ENCODE results near the gene OCEL1. TPM values are rescaled to one million over a fixed set of nuclear protein-coding genes. Genes with fewer than 3 reads are reported as not detected.

Gene OCEL1
- total and polyA plus RNA-seq, 2 donors (not counting 1 experiment from before 2014, with no cell fraction given) = 4.6 to 8.8 TPM

DNA sequence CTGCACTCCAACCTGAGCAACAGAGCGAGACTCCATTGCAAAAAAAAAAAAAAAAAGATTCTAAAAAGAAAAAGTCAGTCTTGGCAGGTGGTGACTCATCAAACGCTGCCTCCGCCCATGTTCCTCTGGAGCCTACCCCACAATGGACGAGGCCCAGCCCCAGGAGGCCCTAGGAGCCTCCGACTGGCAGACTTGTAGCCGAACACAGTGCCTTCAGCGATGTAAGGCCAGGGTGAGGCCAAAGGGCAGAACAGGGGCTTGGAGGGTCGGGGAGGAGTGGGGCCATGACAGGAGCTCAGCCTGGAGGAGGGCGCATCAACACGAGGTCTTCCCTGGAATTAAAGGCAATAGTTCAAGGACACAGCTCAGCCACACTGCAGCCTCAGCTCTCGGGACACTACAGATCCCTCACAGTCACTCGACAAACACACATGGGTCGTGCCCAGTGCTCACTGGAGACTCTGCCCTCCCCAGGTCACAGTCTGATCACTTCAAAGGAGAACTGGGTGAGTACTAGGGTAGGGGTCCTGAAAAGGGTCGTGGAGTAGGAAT lies 5.7 kb upstream of the OCEL1 start:
- Histone ChIP-seq H3K27me3 (ENCODE audit: control insufficient read depth, insufficient read depth, low read length) (no peaks in the 10 kb centered on the region), H2AFZ (ENCODE audit: low read length) (peak overlapping the region; percentile 22), H3K27ac (ENCODE audit: insufficient read depth, low read length) (peak overlapping the region; percentile 26), H3K4me1 (ENCODE audit: control insufficient read depth, extremely low read depth, insufficient read depth, low read length) (peaks cover 2% of the 10 kb centered on the region), H4K20me1 (ENCODE audit: control insufficient read depth, extremely low read depth, insufficient read depth, low read length) (no peaks in the 10 kb centered on the region), H3K9ac (ENCODE audit: insufficient read depth, low read length) (no peak overlapping the region), H3K36me3 (ENCODE audit: control insufficient read depth, insufficient read depth, low read length) (peaks cover 11% of the 10 kb centered on the region), H3K4me3 (replicated peaks in 1 of 4; ENCODE audit: control extremely low read depth in 1 of 4, insufficient read depth in 1 of 4, low read depth in 3 of 4, low read length in 4 of 4) (no peak overlapping the region), H3K79me2 (ENCODE audit: control insufficient read depth, insufficient read depth, low read length) (no peaks in the 10 kb centered on the region), H3K9me3 (ENCODE audit: control insufficient read depth, insufficient read depth, low read depth, low read length) (no peaks in the 10 kb centered on the region), H3K4me2 (ENCODE audit: extremely low read depth, insufficient read depth, low read length) (no peak overlapping the region)
- DNase-seq (ENCODE audit: low read depth in 2 of 2) = peak; percentile 77 to 84
- TF ChIP-seq, protein P1, sequence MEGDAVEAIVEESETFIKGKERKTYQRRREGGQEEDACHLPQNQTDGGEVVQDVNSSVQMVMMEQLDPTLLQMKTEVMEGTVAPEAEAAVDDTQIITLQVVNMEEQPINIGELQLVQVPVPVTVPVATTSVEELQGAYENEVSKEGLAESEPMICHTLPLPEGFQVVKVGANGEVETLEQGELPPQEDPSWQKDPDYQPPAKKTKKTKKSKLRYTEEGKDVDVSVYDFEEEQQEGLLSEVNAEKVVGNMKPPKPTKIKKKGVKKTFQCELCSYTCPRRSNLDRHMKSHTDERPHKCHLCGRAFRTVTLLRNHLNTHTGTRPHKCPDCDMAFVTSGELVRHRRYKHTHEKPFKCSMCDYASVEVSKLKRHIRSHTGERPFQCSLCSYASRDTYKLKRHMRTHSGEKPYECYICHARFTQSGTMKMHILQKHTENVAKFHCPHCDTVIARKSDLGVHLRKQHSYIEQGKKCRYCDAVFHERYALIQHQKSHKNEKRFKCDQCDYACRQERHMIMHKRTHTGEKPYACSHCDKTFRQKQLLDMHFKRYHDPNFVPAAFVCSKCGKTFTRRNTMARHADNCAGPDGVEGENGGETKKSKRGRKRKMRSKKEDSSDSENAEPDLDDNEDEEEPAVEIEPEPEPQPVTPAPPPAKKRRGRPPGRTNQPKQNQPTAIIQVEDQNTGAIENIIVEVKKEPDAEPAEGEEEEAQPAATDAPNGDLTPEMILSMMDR (conservative IDR thresholded peaks at IDR 0.05 in 1 of 2, IDR thresholded peaks at IDR 0.05 in 1 of 2; ENCODE audit: low read depth in 1 of 2, low read length in 2 of 2) = no peak
- TF ChIP-seq EZH2 (IDR thresholded peaks at IDR 0.05; ENCODE audit: low read length, missing control alignments) = no peak

DNA sequence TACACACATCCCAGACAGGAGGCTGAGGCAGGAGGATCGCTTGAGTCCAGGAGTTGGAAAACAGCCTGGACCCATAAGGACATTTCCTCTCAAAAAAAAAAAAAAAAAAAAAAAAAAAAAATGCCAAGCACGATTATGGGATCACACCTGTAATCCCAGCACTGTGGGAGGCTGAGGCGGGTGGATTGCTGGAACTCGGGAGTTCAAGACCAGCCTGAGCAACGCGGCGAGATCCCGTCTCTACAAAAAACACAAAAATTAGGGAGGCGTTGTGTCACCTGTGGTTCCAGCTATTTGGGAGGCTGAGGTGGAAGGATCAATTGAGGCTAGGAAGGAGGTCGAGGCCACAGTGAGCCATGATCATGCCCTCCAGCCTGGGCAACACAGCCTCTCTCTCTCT lies 973 bp upstream of the OCEL1 start:
- H3K9ac ChIP-seq (ENCODE audit: insufficient read depth, low read length) = no peak overlapping the region
- H3K4me2 ChIP-seq (ENCODE audit: extremely low read depth, insufficient read depth, low read length) = no peak overlapping the region
- H2AFZ ChIP-seq (ENCODE audit: low read length) = no peak overlapping the region
- H3K4me3 ChIP-seq (replicated peaks in 1 of 4; ENCODE audit: control extremely low read depth in 1 of 4, insufficient read depth in 1 of 4, low read depth in 3 of 4, low read length in 4 of 4) = no peak overlapping the region
- TF ChIP-seq EZH2 (IDR thresholded peaks at IDR 0.05; ENCODE audit: low read length, missing control alignments) = no peak
- TF ChIP-seq, protein P1 (conservative IDR thresholded peaks at IDR 0.05 in 1 of 2, IDR thresholded peaks at IDR 0.05 in 1 of 2; ENCODE audit: low read depth in 1 of 2, low read length in 2 of 2) = no peak
- no peaks in the 10 kb centered on the region for H3K79me2 ChIP-seq (ENCODE audit: control insufficient read depth, insufficient read depth, low read length)
- no peaks in the 10 kb centered on the region for H3K27me3 ChIP-seq (ENCODE audit: control insufficient read depth, insufficient read depth, low read length)
- H4K20me1 ChIP-seq (ENCODE audit: control insufficient read depth, extremely low read depth, insufficient read depth, low read length) = no peaks in the 10 kb centered on the region
- no peaks in the 10 kb centered on the region for H3K4me1 ChIP-seq (ENCODE audit: control insufficient read depth, extremely low read depth, insufficient read depth, low read length)
- peaks cover 6% of the 10 kb centered on the region for H3K36me3 ChIP-seq (ENCODE audit: control insufficient read depth, insufficient read depth, low read length)
- no peak overlapping the region for H3K27ac ChIP-seq (ENCODE audit: insufficient read depth, low read length)
- H3K9me3 ChIP-seq (ENCODE audit: control insufficient read depth, insufficient read depth, low read depth, low read length) = no peaks in the 10 kb centered on the region
- DNase-seq (ENCODE audit: low read depth in 2 of 2) = no peak

DNA sequence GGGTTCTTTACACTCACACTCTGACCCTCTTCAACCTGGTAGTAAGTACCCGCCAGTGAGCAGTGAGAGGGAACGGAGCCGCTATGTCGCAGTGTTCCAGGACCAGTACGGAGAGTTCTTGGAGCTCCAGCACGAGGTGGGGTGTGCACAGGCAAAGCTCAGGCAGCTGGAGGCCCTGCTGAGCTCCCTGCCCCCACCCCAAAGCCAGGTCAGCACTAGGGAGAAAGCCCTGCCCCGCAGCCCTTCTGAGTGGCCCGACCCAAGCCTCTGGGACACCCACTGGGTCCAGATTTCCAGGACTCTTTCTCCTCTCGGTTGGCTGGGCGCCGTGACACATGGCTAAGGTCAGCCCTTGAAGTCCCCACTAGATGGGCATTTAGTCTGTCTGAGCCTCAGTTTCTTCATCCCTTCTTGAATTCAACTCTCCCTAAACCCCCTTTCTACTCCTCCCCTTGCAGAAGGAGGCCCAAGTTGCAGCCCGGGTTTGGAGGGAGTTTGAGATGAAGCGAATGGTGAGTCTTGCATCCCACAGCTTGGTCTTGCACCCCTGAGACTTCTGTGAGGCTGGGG lies 1.9 kb downstream of the OCEL1 start:
- Histone ChIP-seq H3K4me2 (ENCODE audit: extremely low read depth, insufficient read depth, low read length) (no peak overlapping the region), H3K9ac (ENCODE audit: insufficient read depth, low read length) (no peak overlapping the region), H3K27ac (ENCODE audit: insufficient read depth, low read length) (no peak overlapping the region), H3K27me3 (ENCODE audit: control insufficient read depth, insufficient read depth, low read length) (no peaks in the 10 kb centered on the region), H3K9me3 (ENCODE audit: control insufficient read depth, insufficient read depth, low read depth, low read length) (no peaks in the 10 kb centered on the region), H3K79me2 (ENCODE audit: control insufficient read depth, insufficient read depth, low read length) (no peaks in the 10 kb centered on the region), H3K36me3 (ENCODE audit: control insufficient read depth, insufficient read depth, low read length) (peaks cover 12% of the 10 kb centered on the region), H3K4me1 (ENCODE audit: control insufficient read depth, extremely low read depth, insufficient read depth, low read length) (no peaks in the 10 kb centered on the region), H2AFZ (ENCODE audit: low read length) (no peak overlapping the region), H4K20me1 (ENCODE audit: control insufficient read depth, extremely low read depth, insufficient read depth, low read length) (no peaks in the 10 kb centered on the region), H3K4me3 (replicated peaks in 1 of 4; ENCODE audit: control extremely low read depth in 1 of 4, insufficient read depth in 1 of 4, low read depth in 3 of 4, low read length in 4 of 4) (no peak overlapping the region)
- TF ChIP-seq EZH2 (IDR thresholded peaks at IDR 0.05; ENCODE audit: low read length, missing control alignments) = no peak
- TF ChIP-seq, protein P1 (conservative IDR thresholded peaks at IDR 0.05 in 1 of 2, IDR thresholded peaks at IDR 0.05 in 1 of 2; ENCODE audit: low read depth in 1 of 2, low read length in 2 of 2) = no peak
- DNase-seq (ENCODE audit: low read depth in 2 of 2) = no peak

Measured in fibroblast of lung (primary cell).